GM19397 (cell line): Measurements from ENCODE around the gene MARK2.

Experiments
- ATAC-seq: cut with Tn5 transposase; IDR thresholded peaks from one replicate; pipeline ENCODE4 v1.9.1; 2021; ENCODE audit warnings: mild to moderate bottlenecking, moderate library complexity; ENCODE audit not compliant: unreplicated experiment

The MARK2 gene

GRCh38 chr11:63920126-63920938 is 81.4 kb downstream of the MARK2 start:
- ATAC-seq = no peak

- no peak for ATAC-seq
Observed at GRCh38 chr11:63920939-63921417, 82.1 kb downstream of the MARK2 start.

GRCh38 chr11:63922673-63923192 is 83.8 kb downstream of the MARK2 start:
- no peak for ATAC-seq

GRCh38 chr11:63923319-63923718 is 84.4 kb downstream of the MARK2 start:
- no peak for ATAC-seq

- ATAC-seq = no peak
Observed at GRCh38 chr11:63929616-63930015, 90.7 kb downstream of the MARK2 start.

GRCh38 chr11:63931045-63931444 is 92.1 kb downstream of the MARK2 start:
- ATAC-seq = no peak

- no peak for ATAC-seq
Observed at GRCh38 chr11:63931876-63932275, 93.0 kb downstream of the MARK2 start.

GRCh38 chr11:63933459-63933858 is 94.5 kb downstream of the MARK2 start:
- no peak for ATAC-seq

- peak; percentile 7 for ATAC-seq
Observed at GRCh38 chr11:63937713-63938478, 99.0 kb downstream of the MARK2 start.

GRCh38 chr11:63938479-63939396 is 99.8 kb downstream of the MARK2 start, which contains the start of gene NAA40:
NAA40 (plus strand) TSS chr11:63939002; CDS start chr11:63939097, 95 bp downstream.
- peak; percentile 96 for ATAC-seq

GRCh38 chr11:63939397-63939891 is 100.5 kb downstream of the MARK2 start:
- ATAC-seq = no peak

GRCh38 chr11:63940786-63941185 is 101.9 kb downstream of the MARK2 start:
- no peak for ATAC-seq

- no peak for ATAC-seq
Observed at GRCh38 chr11:63941901-63942300, 103.0 kb downstream of the MARK2 start.

GRCh38 chr11:63942803-63943202 is 103.9 kb downstream of the MARK2 start:
- ATAC-seq = no peak

- ATAC-seq = no peak
Observed at GRCh38 chr11:63944987-63945386, 106.1 kb downstream of the MARK2 start.

GRCh38 chr11:63945477-63946163 is 106.7 kb downstream of the MARK2 start:
- ATAC-seq = no peak

- ATAC-seq = no peak
Observed at GRCh38 chr11:63951779-63952536, 113.0 kb downstream of the MARK2 start.

- ATAC-seq = no peak
Observed at GRCh38 chr11:63952570-63952969, 113.7 kb downstream of the MARK2 start.

- no peak for ATAC-seq
Observed at GRCh38 chr11:63958008-63958407, 119.1 kb downstream of the MARK2 start.
